ENCODE results near the gene SCGN. TPM values are rescaled to one million over a fixed set of nuclear protein-coding genes. Genes with fewer than 3 reads are reported as not detected.

SCGN gene
- total and polyA plus RNA-seq, 2 of the 13 experiments (the other 11 are each of a cell fraction or from before 2014, with no cell fraction given): 2.9 to 29.0 TPM

DNA sequence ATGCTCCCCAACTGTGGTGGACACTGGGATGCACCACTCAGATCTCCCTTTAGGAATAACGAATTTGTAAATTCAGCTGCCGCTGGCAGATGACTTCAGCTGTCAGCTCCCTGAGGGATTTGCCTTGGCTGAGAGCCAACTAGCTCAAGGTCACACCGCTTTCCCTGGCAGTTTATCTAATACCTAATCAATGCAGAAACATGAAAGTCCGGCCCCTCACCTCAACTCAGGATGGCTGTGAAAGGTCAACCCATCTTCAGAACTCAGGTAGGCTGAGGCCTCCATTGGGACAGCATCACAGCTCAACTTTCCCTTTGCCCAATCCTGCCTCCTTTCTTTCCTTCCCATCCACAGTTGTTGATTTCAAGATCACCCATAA, 22.8 kb upstream of the SCGN start (continued):
- TF ChIP-seq, protein P1, sequence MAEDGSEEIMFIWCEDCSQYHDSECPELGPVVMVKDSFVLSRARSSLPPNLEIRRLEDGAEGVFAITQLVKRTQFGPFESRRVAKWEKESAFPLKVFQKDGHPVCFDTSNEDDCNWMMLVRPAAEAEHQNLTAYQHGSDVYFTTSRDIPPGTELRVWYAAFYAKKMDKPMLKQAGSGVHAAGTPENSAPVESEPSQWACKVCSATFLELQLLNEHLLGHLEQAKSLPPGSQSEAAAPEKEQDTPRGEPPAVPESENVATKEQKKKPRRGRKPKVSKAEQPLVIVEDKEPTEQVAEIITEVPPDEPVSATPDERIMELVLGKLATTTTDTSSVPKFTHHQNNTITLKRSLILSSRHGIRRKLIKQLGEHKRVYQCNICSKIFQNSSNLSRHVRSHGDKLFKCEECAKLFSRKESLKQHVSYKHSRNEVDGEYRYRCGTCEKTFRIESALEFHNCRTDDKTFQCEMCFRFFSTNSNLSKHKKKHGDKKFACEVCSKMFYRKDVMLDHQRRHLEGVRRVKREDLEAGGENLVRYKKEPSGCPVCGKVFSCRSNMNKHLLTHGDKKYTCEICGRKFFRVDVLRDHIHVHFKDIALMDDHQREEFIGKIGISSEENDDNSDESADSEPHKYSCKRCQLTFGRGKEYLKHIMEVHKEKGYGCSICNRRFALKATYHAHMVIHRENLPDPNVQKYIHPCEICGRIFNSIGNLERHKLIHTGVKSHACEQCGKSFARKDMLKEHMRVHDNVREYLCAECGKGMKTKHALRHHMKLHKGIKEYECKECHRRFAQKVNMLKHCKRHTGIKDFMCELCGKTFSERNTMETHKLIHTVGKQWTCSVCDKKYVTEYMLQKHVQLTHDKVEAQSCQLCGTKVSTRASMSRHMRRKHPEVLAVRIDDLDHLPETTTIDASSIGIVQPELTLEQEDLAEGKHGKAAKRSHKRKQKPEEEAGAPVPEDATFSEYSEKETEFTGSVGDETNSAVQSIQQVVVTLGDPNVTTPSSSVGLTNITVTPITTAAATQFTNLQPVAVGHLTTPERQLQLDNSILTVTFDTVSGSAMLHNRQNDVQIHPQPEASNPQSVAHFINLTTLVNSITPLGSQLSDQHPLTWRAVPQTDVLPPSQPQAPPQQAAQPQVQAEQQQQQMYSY (CRISPR knock-in tag; IDR thresholded peaks at IDR 0.05): no peak
- TF ChIP-seq ZNF350 (CRISPR knock-in tag; IDR thresholded peaks at IDR 0.05; ENCODE audit: borderline replicate concordance, low read depth) (peak; percentile 50; the same call in 1 of the 2 replicates), HDAC2 (CRISPR knock-in tag; IDR thresholded peaks at IDR 0.05) (peak; percentile 52), RCOR2 (CRISPR knock-in tag; IDR thresholded peaks at IDR 0.05) (peak; percentile 14; the same call in 1 of the 2 replicates), TGIF2 (CRISPR knock-in tag; IDR thresholded peaks at IDR 0.05) (no peak), ZNF7 (CRISPR knock-in tag; IDR thresholded peaks at IDR 0.05) (no peak), ZNF546 (CRISPR knock-in tag; conservative IDR thresholded peaks at IDR 0.05) (0 out of 2 replicates have a peak, but pooled peaks have one; percentile 61), ZNF225 (CRISPR knock-in tag; IDR thresholded peaks at IDR 0.05) (no peak), ELF3 (CRISPR knock-in tag; IDR thresholded peaks at IDR 0.05) (no peak), ZNF543 (CRISPR knock-in tag; IDR thresholded peaks at IDR 0.05) (no peak), HNF1B (CRISPR knock-in tag; IDR thresholded peaks at IDR 0.05) (peak; percentile 35; the same call in 1 of the 2 replicates), CENPX (CRISPR knock-in tag; IDR thresholded peaks at IDR 0.05) (no peak), ZNF567 (CRISPR knock-in tag; IDR thresholded peaks at IDR 0.05; ENCODE audit: borderline replicate concordance) (no peak), ZGPAT (CRISPR knock-in tag; IDR thresholded peaks at IDR 0.05) (no peak), HDAC1 (CRISPR knock-in tag; IDR thresholded peaks at IDR 0.05) (peak; percentile 76), ZNF292 (CRISPR knock-in tag; IDR thresholded peaks at IDR 0.05; ENCODE audit: borderline replicate concordance, low read depth) (peak; percentile 87; the same call in 1 of the 2 replicates), ZFY (CRISPR knock-in tag; IDR thresholded peaks at IDR 0.05) (0 out of 2 replicates have a peak, but pooled peaks have one; percentile 24), SALL1 (CRISPR knock-in tag; IDR thresholded peaks at IDR 0.05) (peak; percentile 97), SYNCRIP (IDR thresholded peaks at IDR 0.05; ENCODE audit: insufficient read depth, low read depth, low read length) (no peak), CEBPZ (IDR thresholded peaks at IDR 0.05; ENCODE audit: low read length) (no peak), GATAD2A (CRISPR knock-in tag; IDR thresholded peaks at IDR 0.05) (peak; percentile 78), BCL6 (CRISPR knock-in tag; IDR thresholded peaks at IDR 0.05) (peak; percentile 85), ZNF629 (CRISPR knock-in tag; conservative IDR thresholded peaks at IDR 0.05) (peak; percentile 43)
